GM12878 (cell line): ENCODE measurements around the gene PCGF6. TPM values are rescaled to one million over a fixed set of nuclear protein-coding genes. Genes with fewer than 3 reads are reported as not detected.

Source experiments
- BACH1 ChIP-seq: fragments of 450-650 bp; IDR thresholded peaks from 2 replicates; pipeline ENCODE4 v1.6.1; 2017; ENCODE audit warnings: mild to moderate bottlenecking, borderline replicate concordance
- CBFB ChIP-seq: IDR thresholded peaks from 2 replicates; pipeline ENCODE4 v1.6.1; 2016; ENCODE audit warnings: antibody characterized with exemption, low read depth
- CREM ChIP-seq: IDR thresholded peaks from 2 replicates; pipeline ENCODE4 v1.6.1; 2014; ENCODE audit warnings: antibody characterized with exemption, low read depth
- EGR1 ChIP-seq, 2 experiments: IDR thresholded peaks; 1 replicate in 1 of 2; 2 replicates in 1 of 2; pipeline ENCODE4 v1.6.1; 2011 to 2012; ENCODE audit warnings: low read depth in 2 of 2, low read length in 2 of 2, borderline replicate concordance in 1 of 2, mild to moderate bottlenecking in 1 of 2, moderate library complexity in 1 of 2
- ETV6 ChIP-seq, 2 experiments: fragments of 450-650 bp in 1 of 2; IDR thresholded peaks in 1 of 2; conservative IDR thresholded peaks in 1 of 2; 2 replicates each; pipeline ENCODE4 v1.6.1; 2014; ENCODE audit warnings: antibody characterized with exemption in 1 of 2, borderline replicate concordance in 1 of 2, low read depth in 1 of 2, mild to moderate bottlenecking in 1 of 2, moderate library complexity in 1 of 2
- MTA3 ChIP-seq: IDR thresholded peaks from 2 replicates; pipeline ENCODE4 v1.6.1; 2012; ENCODE audit warnings: low read length, inconsistent platforms, borderline replicate concordance
- PAX8 ChIP-seq: fragments of 450-650 bp; IDR thresholded peaks from 2 replicates; pipeline ENCODE4 v1.6.1; 2017; ENCODE audit warnings: mild to moderate bottlenecking, moderate library complexity
- POU2F2 ChIP-seq: IDR thresholded peaks from 3 replicates; pipeline ENCODE4 v1.6.1; 2011; ENCODE audit warnings: low read depth, mild to moderate bottlenecking, low read length, borderline replicate concordance
- RUNX3 ChIP-seq: IDR thresholded peaks from 2 replicates; pipeline ENCODE4 v1.6.1; 2012; ENCODE audit warnings: low read length, inconsistent platforms
- SIX5 ChIP-seq: IDR thresholded peaks from 2 replicates; pipeline ENCODE4 v1.6.1; 2011; ENCODE audit warnings: mild to moderate bottlenecking, low read depth, low read length, moderate library complexity; ENCODE audit not compliant: severe bottlenecking
- SMAD5 ChIP-seq: IDR thresholded peaks from 2 replicates; pipeline ENCODE4 v1.6.1; 2016; ENCODE audit warnings: antibody characterized with exemption, low read depth
- SPI1 ChIP-seq: IDR thresholded peaks from 2 replicates; pipeline ENCODE4 v1.6.1; 2011; ENCODE audit warnings: low read depth, mild to moderate bottlenecking, low read length, moderate library complexity, borderline replicate concordance; ENCODE audit not compliant: insufficient read depth
- SUZ12 ChIP-seq: fragments of 200-600 bp; sonication (generic); IDR thresholded peaks from one replicate; pipeline ENCODE4 v1.6.1; 2018; ENCODE audit warnings: antibody characterized with exemption, mild to moderate bottlenecking; ENCODE audit not compliant: unreplicated experiment
- ZSCAN29 ChIP-seq: fragments of 450-650 bp; IDR thresholded peaks from 2 replicates; pipeline ENCODE4 v1.6.1; 2017; ENCODE audit warnings: mild to moderate bottlenecking, moderate library complexity
- polyA plus RNA-seq, 11 experiments: library from polyadenylated mRNA; depleted of rRNA in 4 of 11; unstranded in 6 of 11; stranded (reverse) in 5 of 11; fragments of >200 nt; fragmentation: Nextera tagmentation in 4 of 11; fragmentation: Illumina TruSeq in 1 of 11; extraction: Ambion mirVana in 4 of 11; extraction: Trizol in 1 of 11; gene quantifications; 1 replicate in 1 of 11; 2 replicates in 10 of 11; pipeline versions ENCODE4 v1.2.1 to v1.2.3, GENCODE V29; 2011 to 2016; ENCODE audit warnings: inconsistent platforms in 2 of 11, missing spikeins in 2 of 11, low read depth in 1 of 11
- total RNA-seq, 4 experiments: library from RNA; depleted of rRNA in 3 of 4; stranded (reverse); fragments of >200 nt in 3 of 4; fragmentation: Illumina TruSeq in 1 of 4; extraction: Trizol in 1 of 4; gene quantifications; 2 replicates each; pipeline versions ENCODE4 v1.2.1 to v1.2.3, GENCODE V29; 2013 to 2021
- TF ChIP-seq, protein P1 (sequence below): fragments of 450-650 bp; IDR thresholded peaks from 2 replicates; pipeline ENCODE4 v1.6.1; 2014; ENCODE audit warnings: mild to moderate bottlenecking
- TF ChIP-seq, protein P2 (sequence below): fragments of 450-650 bp; IDR thresholded peaks from 2 replicates; pipeline ENCODE4 v1.6.1; 2018; ENCODE audit warnings: borderline replicate concordance, mild to moderate bottlenecking; ENCODE audit not compliant: partially characterized antibody
- TF ChIP-seq, protein P3 (sequence below): IDR thresholded peaks from 2 replicates; pipeline ENCODE4 v1.6.1; 2012; ENCODE audit warnings: mild to moderate bottlenecking, low read depth, low read length
- TF ChIP-seq, protein P4 (sequence below): fragments of 450-650 bp; IDR thresholded peaks from 2 replicates; pipeline ENCODE4 v1.6.1; 2017; ENCODE audit warnings: borderline replicate concordance
- TF ChIP-seq, protein P5 (sequence below): fragments of 450-650 bp; IDR thresholded peaks from 2 replicates; pipeline ENCODE4 v1.6.1; 2017; ENCODE audit warnings: low read depth, mild to moderate bottlenecking, moderate library complexity

PCGF6 gene
- total and polyA plus RNA-seq, 10 of the 15 experiments (the other 5 are each of a cell fraction or from before 2014, with no cell fraction given) = 6.5 to 19.1 (median 12.7) TPM

DNA sequence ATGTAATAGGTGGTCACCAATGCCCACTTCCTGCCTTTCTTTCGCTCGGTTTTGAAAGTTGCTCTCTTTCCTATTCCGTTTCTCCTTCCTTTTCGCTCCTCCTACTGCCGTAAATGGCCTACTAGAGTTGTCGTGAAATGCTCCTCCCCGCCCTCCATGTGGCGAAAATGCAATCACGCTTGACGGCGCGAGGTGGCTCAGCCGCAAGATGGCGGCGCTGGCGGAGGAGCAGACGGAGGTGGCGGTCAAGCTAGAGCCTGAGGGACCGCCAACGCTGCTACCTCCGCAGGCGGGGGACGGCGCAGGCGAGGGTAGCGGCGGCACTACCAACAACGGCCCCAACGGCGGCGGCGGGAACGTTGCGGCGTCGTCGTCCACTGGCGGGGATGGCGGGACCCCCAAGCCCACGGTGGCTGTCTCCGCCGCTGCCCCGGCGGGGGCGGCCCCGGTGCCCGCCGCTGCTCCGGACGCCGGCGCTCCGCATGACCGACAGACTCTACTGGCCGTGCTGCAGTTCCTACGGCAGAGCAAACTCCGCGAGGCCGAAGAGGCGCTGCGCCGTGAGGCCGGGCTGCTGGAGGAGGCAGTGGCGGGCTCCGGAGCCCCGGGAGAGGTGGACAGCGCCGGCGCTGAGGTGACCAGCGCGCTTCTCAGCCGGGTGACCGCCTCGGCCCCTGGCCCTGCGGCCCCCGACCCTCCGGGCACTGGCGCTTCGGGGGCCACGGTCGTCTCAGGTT is 17.0 kb upstream of the PCGF6 start, which contains the start of gene TAF5 (continued):
- TF ChIP-seq, protein P1, sequence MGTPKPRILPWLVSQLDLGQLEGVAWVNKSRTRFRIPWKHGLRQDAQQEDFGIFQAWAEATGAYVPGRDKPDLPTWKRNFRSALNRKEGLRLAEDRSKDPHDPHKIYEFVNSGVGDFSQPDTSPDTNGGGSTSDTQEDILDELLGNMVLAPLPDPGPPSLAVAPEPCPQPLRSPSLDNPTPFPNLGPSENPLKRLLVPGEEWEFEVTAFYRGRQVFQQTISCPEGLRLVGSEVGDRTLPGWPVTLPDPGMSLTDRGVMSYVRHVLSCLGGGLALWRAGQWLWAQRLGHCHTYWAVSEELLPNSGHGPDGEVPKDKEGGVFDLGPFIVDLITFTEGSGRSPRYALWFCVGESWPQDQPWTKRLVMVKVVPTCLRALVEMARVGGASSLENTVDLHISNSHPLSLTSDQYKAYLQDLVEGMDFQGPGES = no peak
- TF ChIP-seq SMAD5 (peak; percentile 76; the same call in 1 of the 2 replicates), PAX8 (no peak), POU2F2 (peak; percentile 84; the same call in 2 of the 3 replicates), MTA3 (no peak), EGR1 (IDR thresholded peaks at IDR 0.05; ENCODE audit: borderline replicate concordance in 1 of 2, low read depth in 2 of 2, low read length in 2 of 2) (peak in 1 of 2 experiments; percentile 25; a peak in 2 of 3 replicates), SIX5 (peak; percentile 28), CREM (peak; percentile 63; the same call in 1 of the 2 replicates), SUZ12 (no peak), SPI1 (peak; percentile 61; the same call in 1 of the 2 replicates), BACH1 (peak; percentile 80), ETV6 (conservative IDR thresholded peaks at IDR 0.05 in 1 of 2, IDR thresholded peaks at IDR 0.05 in 1 of 2; ENCODE audit: borderline replicate concordance in 1 of 2, low read depth in 1 of 2) (0 out of 4 replicates have a peak, but pooled peaks of 1 of the 2 experiments have one; percentile 30), ZSCAN29 (no peak), CBFB (peak; percentile 61; the same call in 1 of the 2 replicates), RUNX3 (peak; percentile 70)
- TF ChIP-seq, protein P2, sequence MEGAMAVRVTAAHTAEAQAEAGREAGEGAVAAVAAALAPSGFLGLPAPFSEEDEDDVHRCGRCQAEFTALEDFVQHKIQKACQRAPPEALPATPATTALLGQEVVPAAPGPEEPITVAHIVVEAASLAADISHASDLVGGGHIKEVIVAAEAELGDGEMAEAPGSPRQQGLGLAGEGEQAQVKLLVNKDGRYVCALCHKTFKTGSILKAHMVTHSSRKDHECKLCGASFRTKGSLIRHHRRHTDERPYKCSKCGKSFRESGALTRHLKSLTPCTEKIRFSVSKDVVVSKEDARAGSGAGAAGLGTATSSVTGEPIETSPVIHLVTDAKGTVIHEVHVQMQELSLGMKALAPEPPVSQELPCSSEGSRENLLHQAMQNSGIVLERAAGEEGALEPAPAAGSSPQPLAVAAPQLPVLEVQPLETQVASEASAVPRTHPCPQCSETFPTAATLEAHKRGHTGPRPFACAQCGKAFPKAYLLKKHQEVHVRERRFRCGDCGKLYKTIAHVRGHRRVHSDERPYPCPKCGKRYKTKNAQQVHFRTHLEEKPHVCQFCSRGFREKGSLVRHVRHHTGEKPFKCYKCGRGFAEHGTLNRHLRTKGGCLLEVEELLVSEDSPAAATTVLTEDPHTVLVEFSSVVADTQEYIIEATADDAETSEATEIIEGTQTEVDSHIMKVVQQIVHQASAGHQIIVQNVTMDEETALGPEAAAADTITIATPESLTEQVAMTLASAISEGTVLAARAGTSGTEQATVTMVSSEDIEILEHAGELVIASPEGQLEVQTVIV = peak; percentile 100
- TF ChIP-seq, protein P3, sequence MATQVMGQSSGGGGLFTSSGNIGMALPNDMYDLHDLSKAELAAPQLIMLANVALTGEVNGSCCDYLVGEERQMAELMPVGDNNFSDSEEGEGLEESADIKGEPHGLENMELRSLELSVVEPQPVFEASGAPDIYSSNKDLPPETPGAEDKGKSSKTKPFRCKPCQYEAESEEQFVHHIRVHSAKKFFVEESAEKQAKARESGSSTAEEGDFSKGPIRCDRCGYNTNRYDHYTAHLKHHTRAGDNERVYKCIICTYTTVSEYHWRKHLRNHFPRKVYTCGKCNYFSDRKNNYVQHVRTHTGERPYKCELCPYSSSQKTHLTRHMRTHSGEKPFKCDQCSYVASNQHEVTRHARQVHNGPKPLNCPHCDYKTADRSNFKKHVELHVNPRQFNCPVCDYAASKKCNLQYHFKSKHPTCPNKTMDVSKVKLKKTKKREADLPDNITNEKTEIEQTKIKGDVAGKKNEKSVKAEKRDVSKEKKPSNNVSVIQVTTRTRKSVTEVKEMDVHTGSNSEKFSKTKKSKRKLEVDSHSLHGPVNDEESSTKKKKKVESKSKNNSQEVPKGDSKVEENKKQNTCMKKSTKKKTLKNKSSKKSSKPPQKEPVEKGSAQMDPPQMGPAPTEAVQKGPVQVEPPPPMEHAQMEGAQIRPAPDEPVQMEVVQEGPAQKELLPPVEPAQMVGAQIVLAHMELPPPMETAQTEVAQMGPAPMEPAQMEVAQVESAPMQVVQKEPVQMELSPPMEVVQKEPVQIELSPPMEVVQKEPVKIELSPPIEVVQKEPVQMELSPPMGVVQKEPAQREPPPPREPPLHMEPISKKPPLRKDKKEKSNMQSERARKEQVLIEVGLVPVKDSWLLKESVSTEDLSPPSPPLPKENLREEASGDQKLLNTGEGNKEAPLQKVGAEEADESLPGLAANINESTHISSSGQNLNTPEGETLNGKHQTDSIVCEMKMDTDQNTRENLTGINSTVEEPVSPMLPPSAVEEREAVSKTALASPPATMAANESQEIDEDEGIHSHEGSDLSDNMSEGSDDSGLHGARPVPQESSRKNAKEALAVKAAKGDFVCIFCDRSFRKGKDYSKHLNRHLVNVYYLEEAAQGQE = peak; percentile 68
- TF ChIP-seq, protein P4, sequence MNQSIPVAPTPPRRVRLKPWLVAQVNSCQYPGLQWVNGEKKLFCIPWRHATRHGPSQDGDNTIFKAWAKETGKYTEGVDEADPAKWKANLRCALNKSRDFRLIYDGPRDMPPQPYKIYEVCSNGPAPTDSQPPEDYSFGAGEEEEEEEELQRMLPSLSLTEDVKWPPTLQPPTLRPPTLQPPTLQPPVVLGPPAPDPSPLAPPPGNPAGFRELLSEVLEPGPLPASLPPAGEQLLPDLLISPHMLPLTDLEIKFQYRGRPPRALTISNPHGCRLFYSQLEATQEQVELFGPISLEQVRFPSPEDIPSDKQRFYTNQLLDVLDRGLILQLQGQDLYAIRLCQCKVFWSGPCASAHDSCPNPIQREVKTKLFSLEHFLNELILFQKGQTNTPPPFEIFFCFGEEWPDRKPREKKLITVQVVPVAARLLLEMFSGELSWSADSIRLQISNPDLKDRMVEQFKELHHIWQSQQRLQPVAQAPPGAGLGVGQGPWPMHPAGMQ = no peak
- TF ChIP-seq, protein P5, sequence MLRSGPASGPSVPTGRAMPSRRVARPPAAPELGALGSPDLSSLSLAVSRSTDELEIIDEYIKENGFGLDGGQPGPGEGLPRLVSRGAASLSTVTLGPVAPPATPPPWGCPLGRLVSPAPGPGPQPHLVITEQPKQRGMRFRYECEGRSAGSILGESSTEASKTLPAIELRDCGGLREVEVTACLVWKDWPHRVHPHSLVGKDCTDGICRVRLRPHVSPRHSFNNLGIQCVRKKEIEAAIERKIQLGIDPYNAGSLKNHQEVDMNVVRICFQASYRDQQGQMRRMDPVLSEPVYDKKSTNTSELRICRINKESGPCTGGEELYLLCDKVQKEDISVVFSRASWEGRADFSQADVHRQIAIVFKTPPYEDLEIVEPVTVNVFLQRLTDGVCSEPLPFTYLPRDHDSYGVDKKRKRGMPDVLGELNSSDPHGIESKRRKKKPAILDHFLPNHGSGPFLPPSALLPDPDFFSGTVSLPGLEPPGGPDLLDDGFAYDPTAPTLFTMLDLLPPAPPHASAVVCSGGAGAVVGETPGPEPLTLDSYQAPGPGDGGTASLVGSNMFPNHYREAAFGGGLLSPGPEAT = no peak
